ENCODE results near the gene FKBP2. TPM values are rescaled to one million over a fixed set of nuclear protein-coding genes. Genes with fewer than 3 reads are reported as not detected.

The FKBP2 gene
- total RNA-seq, 1 experiment from 2014 or later = 57.2 TPM

- no peak for TF ChIP-seq PRDM15 (CRISPR knock-in tag; IDR thresholded peaks at IDR 0.05)
- no peak for TF ChIP-seq ZNF121 (CRISPR knock-in tag; IDR thresholded peaks at IDR 0.05)
- TF ChIP-seq TEAD1 (CRISPR knock-in tag; IDR thresholded peaks at IDR 0.05) = no peak
- TF ChIP-seq RORB (CRISPR knock-in tag; IDR thresholded peaks at IDR 0.05) = no peak
- TF ChIP-seq CBFB (CRISPR knock-in tag; IDR thresholded peaks at IDR 0.05; ENCODE audit: low read depth) = no peak
- TF ChIP-seq FOXP1 (CRISPR knock-in tag; IDR thresholded peaks at IDR 0.05; ENCODE audit: borderline replicate concordance) = no peak
Measured at GRCh38 chr11:64275031-64275800, 34.3 kb downstream of the FKBP2 start (continued).

DNA sequence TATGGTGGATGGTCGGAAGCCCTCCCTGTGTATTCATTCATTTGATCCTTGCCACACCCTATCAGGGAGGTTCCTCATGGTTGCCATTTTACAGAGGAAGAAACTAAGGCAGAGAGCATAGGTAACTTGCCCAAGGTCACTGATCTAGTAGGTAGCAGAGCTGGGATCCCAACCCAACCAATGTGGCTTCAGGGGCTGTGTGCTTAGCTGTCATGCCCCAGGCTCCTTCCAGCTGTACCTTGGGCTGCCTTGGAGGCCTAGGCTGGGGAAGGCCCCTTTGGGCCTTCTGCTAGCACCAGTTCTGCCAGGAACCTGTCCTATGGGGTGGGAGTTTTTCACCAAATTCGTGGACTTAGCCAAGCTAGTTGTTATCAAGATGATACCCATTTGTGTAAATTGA lies 34.9 kb downstream of the FKBP2 start:
- 0 out of 2 replicates have a peak overlapping the region, but pooled peaks have one; percentile 21 for H3K27ac Mint-ChIP-seq
- no peaks in the 10 kb centered on the region for H3K27me3 Mint-ChIP-seq (ENCODE audit: low read depth)
- TF ChIP-seq ZMAT4 (CRISPR knock-in tag; IDR thresholded peaks at IDR 0.05) = no peak
- TF ChIP-seq ZNF423 (CRISPR knock-in tag; IDR thresholded peaks at IDR 0.05) = no peak
- no peak for TF ChIP-seq ZNF512 (CRISPR knock-in tag; IDR thresholded peaks at IDR 0.05; ENCODE audit: borderline replicate concordance)
- no peak for TF ChIP-seq ARID4B (CRISPR knock-in tag; IDR thresholded peaks at IDR 0.05; ENCODE audit: borderline replicate concordance)
- TF ChIP-seq SMAD3 (CRISPR knock-in tag; IDR thresholded peaks at IDR 0.05; ENCODE audit: borderline replicate concordance) = no peak
- no peak for TF ChIP-seq FOXJ3 (CRISPR knock-in tag; IDR thresholded peaks at IDR 0.05; ENCODE audit: borderline replicate concordance)
- TF ChIP-seq, protein P1, sequence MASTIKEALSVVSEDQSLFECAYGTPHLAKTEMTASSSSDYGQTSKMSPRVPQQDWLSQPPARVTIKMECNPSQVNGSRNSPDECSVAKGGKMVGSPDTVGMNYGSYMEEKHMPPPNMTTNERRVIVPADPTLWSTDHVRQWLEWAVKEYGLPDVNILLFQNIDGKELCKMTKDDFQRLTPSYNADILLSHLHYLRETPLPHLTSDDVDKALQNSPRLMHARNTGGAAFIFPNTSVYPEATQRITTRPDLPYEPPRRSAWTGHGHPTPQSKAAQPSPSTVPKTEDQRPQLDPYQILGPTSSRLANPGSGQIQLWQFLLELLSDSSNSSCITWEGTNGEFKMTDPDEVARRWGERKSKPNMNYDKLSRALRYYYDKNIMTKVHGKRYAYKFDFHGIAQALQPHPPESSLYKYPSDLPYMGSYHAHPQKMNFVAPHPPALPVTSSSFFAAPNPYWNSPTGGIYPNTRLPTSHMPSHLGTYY (CRISPR knock-in tag; IDR thresholded peaks at IDR 0.05) = no peak
- no peak for TF ChIP-seq CREB1 (CRISPR knock-in tag; IDR thresholded peaks at IDR 0.05)
- TF ChIP-seq ETV6 (CRISPR knock-in tag; IDR thresholded peaks at IDR 0.05) = no peak
- no peak for TF ChIP-seq ZNF263 (CRISPR knock-in tag; IDR thresholded peaks at IDR 0.05; ENCODE audit: low read depth)
- ChIA-PET POLR2A (interaction anchor here (0.5 kb wide), 1 partner anchor 99 kb away, joined by 10 read pairs; no protein-coding TSS in a partner anchor), CTCF (interaction anchor here (1.1 to 4.0 kb wide), 5 partner anchors 24 to 72 kb away, joined by 5 to 24 read pairs (median 7); partner anchors contain the start of genes CATSPERZ and PLCB3)
- DNase-seq (ENCODE audit: low spot score) (no peak), ATAC-seq (no peak)
- H3K4me1 Mint-ChIP-seq = peaks cover 23% of the 10 kb centered on the region
- no peaks in the 10 kb centered on the region for H3K9me3 Mint-ChIP-seq
- no peaks in the 10 kb centered on the region for H3K36me3 Mint-ChIP-seq
- H3K4me3 Mint-ChIP-seq = no peak overlapping the region

All from WTC11 (cell line).